HG02763 (cell line): Measurements from ENCODE around the gene UACA.
"Not testable (repeated sequence)": the region's sequence is repeated elsewhere in the genome, so short reads cannot be mapped to it uniquely, and the experiment has no call there.

Experiments
- ATAC-seq: cut with Tn5 transposase; IDR thresholded peaks from one replicate; pipeline ENCODE4 v1.9.1; 2021; ENCODE audit warnings: mild to moderate bottlenecking, moderate library complexity; ENCODE audit not compliant: unreplicated experiment

The UACA gene, protein sequence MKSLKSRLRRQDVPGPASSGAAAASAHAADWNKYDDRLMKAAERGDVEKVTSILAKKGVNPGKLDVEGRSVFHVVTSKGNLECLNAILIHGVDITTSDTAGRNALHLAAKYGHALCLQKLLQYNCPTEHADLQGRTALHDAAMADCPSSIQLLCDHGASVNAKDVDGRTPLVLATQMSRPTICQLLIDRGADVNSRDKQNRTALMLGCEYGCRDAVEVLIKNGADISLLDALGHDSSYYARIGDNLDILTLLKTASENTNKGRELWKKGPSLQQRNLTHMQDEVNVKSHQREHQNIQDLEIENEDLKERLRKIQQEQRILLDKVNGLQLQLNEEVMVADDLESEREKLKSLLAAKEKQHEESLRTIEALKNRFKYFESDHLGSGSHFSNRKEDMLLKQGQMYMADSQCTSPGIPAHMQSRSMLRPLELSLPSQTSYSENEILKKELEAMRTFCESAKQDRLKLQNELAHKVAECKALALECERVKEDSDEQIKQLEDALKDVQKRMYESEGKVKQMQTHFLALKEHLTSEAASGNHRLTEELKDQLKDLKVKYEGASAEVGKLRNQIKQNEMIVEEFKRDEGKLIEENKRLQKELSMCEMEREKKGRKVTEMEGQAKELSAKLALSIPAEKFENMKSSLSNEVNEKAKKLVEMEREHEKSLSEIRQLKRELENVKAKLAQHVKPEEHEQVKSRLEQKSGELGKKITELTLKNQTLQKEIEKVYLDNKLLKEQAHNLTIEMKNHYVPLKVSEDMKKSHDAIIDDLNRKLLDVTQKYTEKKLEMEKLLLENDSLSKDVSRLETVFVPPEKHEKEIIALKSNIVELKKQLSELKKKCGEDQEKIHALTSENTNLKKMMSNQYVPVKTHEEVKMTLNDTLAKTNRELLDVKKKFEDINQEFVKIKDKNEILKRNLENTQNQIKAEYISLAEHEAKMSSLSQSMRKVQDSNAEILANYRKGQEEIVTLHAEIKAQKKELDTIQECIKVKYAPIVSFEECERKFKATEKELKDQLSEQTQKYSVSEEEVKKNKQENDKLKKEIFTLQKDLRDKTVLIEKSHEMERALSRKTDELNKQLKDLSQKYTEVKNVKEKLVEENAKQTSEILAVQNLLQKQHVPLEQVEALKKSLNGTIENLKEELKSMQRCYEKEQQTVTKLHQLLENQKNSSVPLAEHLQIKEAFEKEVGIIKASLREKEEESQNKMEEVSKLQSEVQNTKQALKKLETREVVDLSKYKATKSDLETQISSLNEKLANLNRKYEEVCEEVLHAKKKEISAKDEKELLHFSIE (N-terminal part only)

DNA sequence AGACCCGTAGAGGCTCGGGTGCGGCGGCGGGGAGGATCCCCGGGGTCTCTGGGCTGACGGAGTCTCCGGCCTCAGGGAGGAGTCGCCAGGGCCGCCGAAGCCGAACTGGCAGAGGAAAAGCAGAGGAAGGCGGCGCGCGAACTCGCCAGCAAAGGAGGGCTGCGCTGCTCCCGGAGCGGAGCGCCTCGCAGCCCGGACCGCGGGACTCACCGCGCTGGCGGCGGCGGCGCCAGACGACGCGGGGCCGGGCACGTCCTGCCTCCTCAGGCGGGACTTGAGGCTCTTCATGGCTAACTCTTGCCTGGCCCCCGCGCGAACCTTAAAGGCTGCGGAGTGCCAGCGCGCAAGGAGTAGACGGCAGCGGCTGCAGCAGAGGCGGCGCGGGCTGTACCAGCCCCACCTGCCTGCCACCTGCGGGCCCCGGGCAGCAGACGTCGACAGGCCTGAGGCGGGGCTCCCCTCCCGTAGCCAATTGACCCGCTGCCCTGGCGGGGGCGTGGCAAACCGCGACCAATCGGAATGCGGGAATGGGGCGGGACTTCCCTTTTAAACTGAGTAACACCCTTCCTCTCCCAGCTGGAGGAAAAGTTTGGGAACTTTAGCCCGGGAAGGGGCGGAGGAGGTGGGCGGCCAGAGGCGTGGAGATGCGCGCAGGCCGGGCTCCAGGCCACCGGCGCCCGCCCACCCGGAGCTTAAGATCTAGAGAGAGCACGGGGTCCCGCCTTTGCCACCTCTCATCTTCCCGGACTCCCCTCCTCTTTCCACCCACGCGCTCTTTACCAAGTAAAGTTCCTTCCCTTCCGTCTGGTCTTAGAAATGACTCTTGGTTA lies at the start of gene UACA:
Gene UACA, minus strand, starts transcription at position 439 of the 830 bp plus-strand sequence. Its CDS starts 151 bp downstream, at position 288.
- ATAC-seq, result peak; percentile 80

DNA sequence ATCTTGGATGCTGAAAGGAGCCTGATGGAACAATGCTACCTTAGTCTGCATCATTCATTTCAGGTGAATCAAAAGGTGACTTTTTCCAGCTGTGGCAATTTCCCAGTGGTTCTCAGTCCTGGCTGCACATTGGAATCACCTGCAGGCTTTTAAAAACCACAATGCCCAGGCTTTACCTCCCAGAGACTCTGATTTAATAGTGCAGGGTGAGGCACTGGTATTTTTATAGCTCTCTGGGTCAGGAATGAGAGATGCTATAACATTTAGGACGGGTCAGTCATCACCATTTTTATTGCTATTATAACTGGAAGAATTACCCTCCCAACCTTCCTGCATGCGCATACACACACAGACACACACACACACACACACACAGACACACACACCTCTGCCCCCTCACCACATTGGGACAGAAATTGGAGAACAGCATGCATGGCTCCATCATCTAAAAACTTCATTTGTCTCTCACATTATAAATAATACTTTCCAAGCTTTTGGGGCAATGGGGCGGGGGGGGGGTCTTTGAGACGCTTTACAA lies 49.5 kb upstream of the UACA start:
- no peak for ATAC-seq

DNA sequence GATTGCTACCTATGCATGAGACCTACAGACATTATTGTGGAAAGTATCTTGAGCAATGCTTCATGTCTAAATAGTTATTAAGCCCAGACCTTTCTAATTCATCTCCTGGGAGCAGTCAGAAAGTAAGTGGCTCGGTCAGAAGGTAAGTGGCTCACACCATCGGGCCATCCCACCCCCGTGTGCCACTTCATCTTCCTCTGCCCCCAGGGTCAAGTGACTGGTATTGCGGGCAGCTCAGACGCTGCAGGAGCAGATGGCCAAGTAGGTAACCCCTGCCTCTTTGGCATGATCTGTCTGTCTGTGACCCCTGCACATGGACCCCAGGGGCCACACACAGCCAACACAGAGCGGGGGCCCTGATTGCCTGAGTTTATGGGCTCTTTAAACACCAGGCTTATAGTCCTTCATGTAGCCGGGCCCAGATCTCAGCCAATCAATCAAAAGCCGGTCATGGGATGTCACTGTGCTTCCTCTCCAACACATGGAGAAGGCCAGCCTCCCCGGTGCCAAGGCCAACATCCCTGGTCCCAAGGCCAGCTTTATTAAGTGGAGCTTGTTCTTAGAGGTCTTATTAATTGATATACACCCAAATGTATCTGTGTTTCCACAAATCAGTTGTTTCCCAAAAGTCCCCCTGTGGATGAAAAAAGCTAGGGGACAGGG lies 47.7 kb upstream of the UACA start:
- no peak for ATAC-seq

DNA sequence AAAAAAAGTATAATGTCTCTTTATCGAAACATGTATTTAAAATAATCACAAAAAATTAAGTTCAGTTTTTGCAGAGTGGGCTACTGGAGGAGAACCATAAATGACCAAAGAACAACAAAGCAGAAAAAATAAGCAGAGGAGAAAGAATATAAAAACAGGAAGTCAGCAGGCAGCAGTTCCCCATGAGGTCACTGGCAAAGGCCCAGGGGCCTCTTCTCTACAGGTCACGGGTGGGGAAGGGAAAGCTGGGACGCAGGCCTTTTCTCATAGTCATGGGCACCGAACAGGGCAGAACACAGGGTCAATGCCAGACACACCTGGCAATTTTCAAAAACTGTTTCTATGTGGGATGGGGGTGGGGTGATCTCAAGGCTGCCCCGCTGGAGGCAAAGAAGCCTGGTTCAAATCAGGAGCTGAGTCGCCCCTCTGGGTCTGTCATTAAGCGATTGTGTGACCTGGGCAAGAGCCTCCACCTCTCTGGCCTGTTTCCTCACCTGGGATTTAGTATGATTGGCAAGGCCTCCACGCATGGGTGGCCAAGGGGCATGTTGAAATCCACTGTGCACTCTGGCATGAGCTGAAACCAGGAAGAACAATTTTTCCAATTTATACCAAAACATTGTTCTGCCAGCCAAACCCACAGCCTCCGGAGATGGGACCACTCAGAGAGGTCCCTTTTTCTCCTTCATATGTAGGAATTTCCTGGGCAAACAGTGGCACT lies 43.8 kb upstream of the UACA start:
- no peak for ATAC-seq

DNA sequence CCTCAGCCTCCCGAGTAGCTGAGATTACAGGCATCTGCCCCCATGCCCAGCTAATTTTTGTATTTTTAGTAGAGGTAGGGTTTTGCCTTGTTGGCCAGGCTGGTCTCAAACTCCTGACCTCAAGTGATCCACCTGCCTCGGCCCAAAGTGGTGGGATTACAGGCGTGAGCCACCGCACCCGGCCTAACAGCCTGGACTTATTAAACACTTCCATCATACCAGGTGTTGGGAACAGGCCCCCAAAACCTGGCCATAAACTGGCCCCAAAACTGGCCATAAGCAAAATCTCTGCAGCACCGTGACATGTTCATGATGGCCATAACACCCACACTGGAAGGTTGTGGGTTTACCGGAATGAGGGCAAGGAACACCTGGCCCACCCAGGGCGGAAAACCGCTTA lies 41.0 kb upstream of the UACA start:
- ATAC-seq, result not testable (repeated sequence)

DNA sequence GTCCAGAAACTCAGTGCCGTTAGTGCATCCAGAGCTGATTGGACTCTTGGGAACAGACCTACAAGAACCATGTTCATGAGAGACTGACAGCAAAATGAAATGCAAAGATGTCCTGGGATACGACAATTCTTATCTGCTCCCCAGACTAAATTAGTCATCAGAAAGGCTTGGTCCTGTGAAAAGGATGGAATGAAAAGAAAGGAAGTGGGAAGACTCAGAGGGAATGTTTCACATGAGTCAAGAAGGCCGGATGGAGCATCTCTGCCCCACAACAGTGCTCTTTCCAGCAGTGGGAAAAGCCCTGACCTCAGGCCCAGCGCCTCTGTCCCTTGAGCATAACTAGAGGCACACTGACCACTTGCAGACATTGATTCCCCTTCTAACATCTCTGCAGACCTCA lies 39.3 kb upstream of the UACA start:
- no peak for ATAC-seq

DNA sequence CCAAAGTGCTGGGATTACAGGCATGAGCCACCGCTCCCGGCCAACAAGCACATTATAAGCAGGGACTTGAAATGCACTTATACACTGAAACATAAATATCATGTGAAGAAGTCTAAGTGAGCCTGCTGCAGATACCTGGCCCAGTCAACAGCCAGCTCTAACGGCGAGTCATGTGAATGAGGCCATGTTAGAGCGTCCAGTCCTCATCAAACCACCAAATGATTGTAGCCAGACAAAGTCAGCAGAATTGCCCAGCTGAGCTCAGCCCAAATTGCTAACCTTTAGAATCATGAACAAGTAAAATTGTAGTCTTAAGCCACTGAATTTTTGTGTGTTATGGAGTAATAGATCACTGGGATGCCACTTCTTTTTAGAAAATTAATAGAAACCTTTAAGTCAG lies 37.8 kb upstream of the UACA start:
- no peak for ATAC-seq

DNA sequence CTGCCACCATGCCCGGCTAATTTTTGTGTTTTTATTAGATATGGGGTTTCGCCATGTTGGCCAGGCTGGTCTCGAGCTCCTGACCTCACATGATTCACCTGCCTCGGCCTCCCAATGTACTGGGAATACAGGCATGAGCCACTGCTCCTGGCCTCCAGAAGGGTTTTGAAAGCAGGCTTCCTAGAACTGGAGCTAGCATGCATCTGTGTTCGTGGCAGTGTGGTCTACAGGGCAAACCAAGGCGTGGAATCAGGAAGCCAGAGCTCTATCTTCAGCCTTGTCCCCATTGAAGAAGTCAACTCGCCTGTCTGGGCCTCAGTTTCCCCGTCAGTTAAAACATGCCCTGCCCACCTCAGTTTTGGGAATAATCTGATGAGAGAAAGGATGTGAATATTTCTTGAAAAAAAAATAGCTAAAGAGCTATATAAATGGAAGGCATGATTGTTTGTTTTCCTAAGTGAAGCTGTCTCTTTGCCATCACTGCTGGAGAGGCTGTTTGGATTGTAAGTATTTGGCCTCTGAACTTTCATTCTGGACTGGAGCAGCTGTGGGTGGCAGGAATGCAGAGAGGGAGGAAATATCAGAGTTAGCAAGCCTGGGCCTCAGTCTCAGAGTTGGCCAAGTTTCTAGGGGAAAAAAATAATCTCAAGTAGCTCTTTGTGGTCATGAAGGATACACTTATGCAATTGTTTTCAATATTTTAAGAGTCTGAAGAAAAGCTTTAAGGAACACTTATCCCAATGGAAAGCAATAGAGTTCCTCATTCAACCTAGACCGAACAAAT lies 36.5 kb upstream of the UACA start:
- ATAC-seq, result no peak

DNA sequence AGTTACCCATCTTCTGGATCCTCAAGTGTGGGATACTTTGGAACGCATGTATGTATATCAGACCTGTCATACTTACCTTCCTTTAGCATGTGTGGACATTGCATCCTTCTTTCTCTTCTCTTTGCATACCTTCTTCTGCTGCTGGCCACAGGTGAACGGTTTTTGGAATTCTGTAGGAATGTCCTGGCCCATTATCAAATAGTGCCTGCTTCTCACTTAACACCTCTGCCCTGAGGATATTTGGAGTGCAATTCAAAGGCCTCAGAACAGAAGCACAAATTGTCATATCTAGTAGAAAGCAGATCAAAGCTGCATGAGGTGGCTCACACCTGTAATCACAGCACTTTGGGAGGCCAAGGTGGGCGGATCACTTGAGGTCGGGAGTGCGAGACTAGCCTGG lies 34.1 kb upstream of the UACA start:
- ATAC-seq, result no peak

DNA sequence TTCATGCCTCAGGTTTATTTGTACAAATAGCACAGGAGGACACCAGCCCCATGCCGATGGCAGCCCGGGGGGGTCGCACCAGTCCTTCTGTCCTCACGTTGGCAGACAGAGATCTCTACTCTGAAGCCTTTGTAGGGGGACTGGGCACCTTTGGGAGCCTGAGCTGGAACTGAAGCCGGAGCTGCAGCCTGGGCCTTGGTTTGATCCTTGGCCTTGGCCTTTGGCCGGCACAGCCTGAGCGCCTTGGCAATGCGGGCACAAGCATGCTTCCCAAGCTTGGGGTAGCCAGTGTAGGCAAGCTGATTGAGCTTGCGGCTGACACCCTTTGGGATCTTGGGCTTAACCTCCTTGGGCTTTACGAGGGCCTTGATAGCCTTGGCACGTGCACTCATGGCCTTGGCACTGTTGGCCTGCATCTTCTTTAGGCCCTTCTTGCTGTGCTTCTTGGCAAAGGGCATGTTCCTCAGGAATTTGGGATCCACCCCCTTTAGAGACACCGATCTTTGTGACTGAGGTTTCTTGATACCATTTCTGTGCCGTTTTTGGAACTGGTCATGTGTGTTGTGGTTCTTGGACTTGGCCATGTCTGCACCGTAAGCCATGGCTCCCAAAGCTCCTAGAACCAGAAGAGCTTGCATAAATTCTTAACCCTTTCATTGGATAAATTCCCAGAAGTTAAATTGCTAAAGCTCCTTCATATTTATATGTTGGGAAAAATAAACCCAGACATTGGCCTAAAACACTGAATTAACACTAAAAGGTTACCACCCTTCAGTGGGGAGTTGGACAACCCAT lies 33.4 kb upstream of the UACA start:
- ATAC-seq, result no peak

DNA sequence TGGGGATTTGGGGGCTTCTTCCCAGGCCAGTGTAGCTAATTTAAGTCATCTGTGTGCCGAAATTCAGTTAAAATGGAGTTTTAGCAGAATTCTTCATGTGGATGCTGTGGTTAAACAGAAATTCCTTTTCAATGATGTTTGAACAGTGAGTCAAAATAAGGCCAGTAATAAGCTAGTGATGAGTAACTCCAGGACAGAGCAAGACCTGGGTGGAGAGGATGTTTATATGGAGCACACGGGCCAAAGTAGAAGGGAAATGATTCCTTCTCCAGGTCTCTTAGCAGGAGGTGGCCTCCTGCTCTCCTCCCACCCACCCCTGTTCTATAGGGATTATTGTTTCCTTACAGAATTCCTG lies 31.9 kb upstream of the UACA start:
- no peak for ATAC-seq

DNA sequence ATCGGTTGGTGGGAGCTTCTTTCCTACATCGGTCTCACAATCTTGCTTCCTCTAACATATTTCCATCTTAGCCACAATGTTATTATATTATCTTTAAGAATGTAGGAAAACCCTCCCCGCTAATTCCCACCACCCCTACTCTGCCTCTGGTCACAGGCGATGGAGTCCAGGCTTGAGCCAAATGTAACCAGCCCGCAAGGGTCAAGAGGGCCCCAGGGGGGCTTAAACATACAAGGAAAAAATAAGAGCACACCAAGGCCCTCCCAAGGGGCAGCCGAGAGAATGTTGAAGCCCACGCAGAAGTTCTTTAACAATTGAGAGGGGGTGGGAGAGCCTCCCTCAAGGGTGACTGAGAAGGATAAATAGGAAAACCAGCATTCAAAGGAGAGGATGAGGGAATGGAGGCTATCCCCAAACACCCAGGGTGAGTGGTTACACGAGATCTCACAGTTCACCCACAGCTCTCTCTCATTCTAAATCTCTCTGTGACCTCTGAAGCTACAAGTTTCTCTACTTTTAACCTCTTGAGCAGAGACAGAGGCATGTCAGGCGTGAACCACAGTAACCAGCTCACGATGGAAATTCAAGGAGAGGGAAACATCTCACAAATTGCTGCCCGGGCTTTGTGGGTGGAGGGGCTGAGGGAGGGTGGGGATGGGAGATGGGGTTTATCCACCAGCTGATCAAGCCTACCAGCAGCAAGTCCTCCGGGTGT lies 31.4 kb upstream of the UACA start:
- ATAC-seq, result no peak

DNA sequence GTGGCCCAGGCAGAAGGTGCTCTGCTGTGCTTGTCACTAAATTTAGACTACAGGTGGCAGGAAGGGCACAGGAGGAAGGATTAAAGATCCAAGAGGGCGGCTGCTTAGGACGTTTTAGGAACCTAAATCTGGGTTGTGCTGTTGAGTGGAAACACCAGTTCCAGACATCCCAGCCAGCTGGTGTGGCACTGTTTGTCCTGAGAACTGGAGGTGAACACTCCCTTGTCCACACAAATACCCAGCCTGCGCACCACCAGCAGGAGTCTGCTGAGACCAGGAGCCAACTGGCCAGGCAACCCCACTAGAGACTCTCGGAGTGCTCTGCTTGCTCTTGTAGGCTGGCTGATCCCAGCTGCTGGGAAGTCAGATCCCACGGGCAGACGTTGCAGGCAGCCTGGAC lies 30.3 kb upstream of the UACA start:
- ATAC-seq, result no peak

DNA sequence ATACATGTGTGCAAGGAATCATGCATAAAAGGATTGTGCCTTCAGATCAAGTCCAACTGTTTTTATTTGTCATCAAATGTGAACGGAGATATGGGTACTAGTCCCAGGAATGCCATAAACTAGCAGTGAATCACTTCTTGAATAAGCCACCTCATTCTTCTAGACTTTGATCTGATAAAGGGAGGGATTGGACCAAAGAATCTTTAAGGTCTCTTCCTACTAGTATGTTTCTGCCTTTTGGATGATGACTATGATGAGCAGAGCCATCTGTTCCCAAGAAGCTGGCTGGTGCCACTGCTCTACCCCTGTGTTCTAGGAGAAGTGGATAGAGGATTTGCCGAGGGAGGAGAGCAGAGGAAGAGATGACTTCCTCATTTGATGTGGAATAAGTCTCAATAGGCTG lies 28.8 kb upstream of the UACA start:
- ATAC-seq, result no peak

DNA sequence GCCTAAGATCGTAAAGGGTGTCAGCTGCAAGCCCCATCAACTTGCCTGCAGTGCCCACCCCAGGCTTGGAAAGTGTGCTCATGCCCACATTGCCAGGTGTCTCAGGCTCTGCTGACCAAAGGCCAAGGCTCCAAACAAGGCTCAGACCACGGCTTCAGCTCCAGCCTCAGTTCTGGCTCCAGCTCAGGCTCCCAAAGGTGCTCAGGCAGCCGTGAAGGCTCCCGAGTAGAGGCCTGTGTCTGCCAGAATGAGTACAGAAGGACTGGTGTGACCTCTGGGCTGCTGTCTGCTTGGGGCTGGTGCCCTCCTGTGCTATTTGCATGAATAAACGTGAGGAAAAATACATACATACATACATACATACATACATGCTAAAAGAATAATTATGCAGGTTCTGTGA lies 27.9 kb upstream of the UACA start:
- no peak for ATAC-seq

DNA sequence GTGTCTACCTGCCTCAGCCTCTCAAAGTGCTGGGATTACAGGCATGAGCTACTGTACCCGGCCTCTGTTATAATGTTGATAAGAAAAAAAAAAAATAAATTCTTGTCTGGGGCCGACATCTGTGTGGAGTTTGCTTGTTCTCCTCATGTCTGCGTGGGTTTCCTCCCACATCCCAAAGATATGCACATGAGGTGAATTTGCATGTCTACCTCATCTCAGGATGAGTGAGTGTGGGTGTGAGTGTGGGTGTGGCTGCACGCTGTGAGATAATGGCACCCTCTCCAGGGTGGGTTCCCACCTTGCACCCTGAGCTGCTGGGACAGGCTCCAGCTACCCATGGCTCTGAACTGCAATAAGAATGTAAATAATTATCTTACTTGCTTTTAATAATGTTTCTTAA lies 25.9 kb upstream of the UACA start:
- no peak for ATAC-seq
